Keratinocyte (primary cell): Measurements from ENCODE around the gene LAT. TPM values are rescaled to one million over a fixed set of nuclear protein-coding genes. Genes with fewer than 3 reads are reported as not detected.
"Not testable (repeated sequence)": the region's sequence is repeated elsewhere in the genome, so short reads cannot be mapped to it uniquely, and the experiment has no call there.

Source experiments
- DNase-seq: peaks from one replicate; pipeline ENCODE4 v3.0.0-alpha.2; 2011; ENCODE audit warnings: low read depth, missing footprints, low spot score
- FAIRE-seq: peaks from 2 replicates; lab custom pipeline; 2011; peaks lifted over from hg19 to GRCh38; lab: Jason Lieb, UNC
- H2AFZ ChIP-seq: 2 replicates; pipeline ENCODE4 v1.6.0; 2012; ENCODE audit warnings: low read length, control low read depth, inconsistent platforms; ENCODE audit not compliant: control insufficient read depth
- H3K27ac ChIP-seq: 2 replicates; pipeline ENCODE4 v1.5.1; 2011; ENCODE audit warnings: low read length; ENCODE audit not compliant: control insufficient read depth, insufficient read depth
- H3K27me3 ChIP-seq: 3 replicates; pipeline ENCODE4 v1.6.0; 2011; ENCODE audit warnings: low read length; ENCODE audit not compliant: control insufficient read depth, insufficient read depth; ENCODE audit errors: extremely low read depth
- H3K36me3 ChIP-seq, 2 experiments: 2 replicates in 1 of 2; 3 replicates in 1 of 2; pipeline ENCODE4 v1.5.1; 2011; ENCODE audit warnings: low read length in 2 of 2, mild to moderate bottlenecking in 1 of 2; ENCODE audit not compliant: control insufficient read depth in 2 of 2, insufficient read depth in 2 of 2; ENCODE audit errors: extremely low read depth in 1 of 2
- H3K4me1 ChIP-seq: 3 replicates; pipeline ENCODE4 v1.5.1; 2011; ENCODE audit warnings: low read length; ENCODE audit not compliant: control insufficient read depth, insufficient read depth; ENCODE audit errors: extremely low read depth
- H3K4me2 ChIP-seq: 3 replicates; pipeline ENCODE4 v1.6.0; 2011; ENCODE audit warnings: low read depth, low read length; ENCODE audit not compliant: control insufficient read depth, insufficient read depth; ENCODE audit errors: extremely low read depth
- H3K4me3 ChIP-seq, 3 experiments: fragments of 200-600 bp in 1 of 3; sonication (generic) in 1 of 3; 2 replicates in 2 of 3; 3 replicates in 1 of 3; pipeline ENCODE4 v1.5.1; 2011 to 2016; ENCODE audit warnings: low read length in 3 of 3, mild to moderate bottlenecking in 3 of 3, control low read depth in 2 of 3, inconsistent platforms in 1 of 3, low read depth in 1 of 3, mixed read lengths in 1 of 3, mixed run types in 1 of 3, moderate library complexity in 1 of 3; ENCODE audit not compliant: control insufficient read depth in 2 of 3, insufficient read depth in 2 of 3; ENCODE audit errors: extremely low read depth in 1 of 3
- H3K79me2 ChIP-seq: 2 replicates; pipeline ENCODE4 v1.6.0; 2012; ENCODE audit warnings: low read length; ENCODE audit not compliant: control insufficient read depth, insufficient read depth
- H3K9ac ChIP-seq: 3 replicates; pipeline ENCODE4 v1.6.0; 2011; ENCODE audit warnings: low read length; ENCODE audit not compliant: control insufficient read depth, insufficient read depth; ENCODE audit errors: extremely low read depth
- H3K9me1 ChIP-seq: 3 replicates; pipeline ENCODE4 v1.6.0; 2011; ENCODE audit warnings: low read length; ENCODE audit not compliant: control insufficient read depth, insufficient read depth; ENCODE audit errors: extremely low read depth
- H3K9me3 ChIP-seq: 2 replicates; pipeline ENCODE4 v1.5.1; 2012; ENCODE audit warnings: low read depth, low read length; ENCODE audit not compliant: control insufficient read depth
- H4K20me1 ChIP-seq: 3 replicates; pipeline ENCODE4 v1.6.0; 2011; ENCODE audit warnings: low read length; ENCODE audit not compliant: control insufficient read depth, insufficient read depth; ENCODE audit errors: extremely low read depth
- EZH2 ChIP-seq: IDR thresholded peaks from one replicate; pipeline ENCODE4 v1.6.1; 2012; ENCODE audit warnings: inconsistent platforms, mild to moderate bottlenecking, low read length, moderate library complexity
- dilution Hi-C: fragments of 300-500 bp; cut with MboI; formaldehyde crosslinking; loops from one replicate; pipeline ENCODE4 v1.7.0; 2020; ENCODE audit warnings: low sequenced_read_pairs; ENCODE audit not compliant: extremely low pct_ligation_motif_present
- polyA plus RNA-seq, 5 experiments: library from polyadenylated mRNA; depleted of rRNA in 3 of 5; stranded (reverse) in 3 of 5; stranded (forward) in 1 of 5; unstranded in 1 of 5; fragments of >200 nt; gene quantifications; 1 replicate in 1 of 5; 2 replicates in 3 of 5; 3 replicates in 1 of 5; pipeline versions ENCODE4 v1.2.1 to v1.2.3, GENCODE V29; 2011 to 2012; ENCODE audit warnings: missing spikeins in 2 of 5, low read depth in 1 of 5, low replicate concordance in 1 of 5
- TF ChIP-seq, protein P1 (sequence below), 3 experiments: IDR thresholded peaks in 1 of 3; conservative IDR thresholded peaks in 1 of 3; optimal IDR thresholded peaks in 1 of 3; 2 replicates in 2 of 3; 3 replicates in 1 of 3; pipeline versions ENCODE3 to v1.5.1; 2011; ENCODE audit warnings: low read length in 3 of 3, mild to moderate bottlenecking in 3 of 3, moderate library complexity in 2 of 3, control low read depth in 1 of 3, inconsistent platforms in 1 of 3; ENCODE audit not compliant: insufficient read depth in 2 of 3; ENCODE audit errors: extremely low read depth in 1 of 3

Gene LAT
- polyA plus RNA-seq, 1 donor (not counting 4 experiments of a cell fraction or from before 2014, with no cell fraction given) = 1.2 TPM

DNA sequence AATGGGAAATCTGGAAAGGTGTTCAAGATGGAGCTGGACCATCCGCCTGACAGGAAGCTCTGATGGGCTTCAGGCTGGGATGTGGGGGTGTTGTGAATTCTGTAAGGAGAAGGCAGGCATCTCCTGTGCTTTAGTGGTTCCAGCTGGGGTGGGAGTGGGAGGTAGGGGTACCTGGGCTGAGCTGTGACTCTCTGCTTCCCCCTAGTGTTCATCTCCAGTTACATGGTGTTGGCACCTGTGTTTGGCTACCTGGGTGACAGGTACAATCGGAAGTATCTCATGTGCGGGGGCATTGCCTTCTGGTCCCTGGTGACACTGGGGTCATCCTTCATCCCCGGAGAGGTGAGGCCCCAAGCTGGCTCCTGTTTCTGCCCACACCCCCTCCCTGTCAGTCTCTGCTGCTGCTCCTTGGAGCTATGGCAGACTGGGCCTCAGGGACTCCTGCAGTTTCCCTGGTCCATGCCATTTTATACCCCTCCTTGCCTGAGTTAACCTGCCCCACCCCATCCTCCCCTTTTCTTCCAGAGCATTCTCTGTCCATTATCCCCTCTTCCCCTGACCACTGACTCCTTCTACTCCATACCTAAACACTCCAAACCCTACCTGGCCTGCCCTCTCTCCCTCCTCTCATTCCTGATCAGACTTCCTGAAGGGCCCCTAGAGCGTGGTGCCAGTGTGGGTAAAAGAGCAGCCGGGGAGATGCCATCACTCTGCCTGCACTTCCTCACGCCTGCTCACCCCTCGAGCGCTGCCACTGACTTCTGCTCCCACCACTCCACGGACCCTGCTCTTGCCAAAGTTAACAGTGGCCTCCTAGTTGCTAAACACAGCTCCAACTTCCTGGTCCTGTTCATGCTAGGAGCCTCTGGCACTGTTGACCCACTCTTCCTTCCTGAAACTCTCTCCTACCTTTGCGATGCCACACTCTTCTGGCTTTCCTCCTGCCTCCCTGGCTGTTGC lies 6.9 kb upstream of the LAT start:
- peaks cover 20% of the 10 kb centered on the region for H3K79me2 ChIP-seq
- H4K20me1 ChIP-seq = no peaks in the 10 kb centered on the region
- H3K9me1 ChIP-seq = no peaks in the 10 kb centered on the region
- H3K4me1 ChIP-seq = peaks cover 8% of the 10 kb centered on the region
- no peaks in the 10 kb centered on the region for H3K9me3 ChIP-seq
- no peak overlapping the region for H3K4me3 ChIP-seq
- peaks cover 22 to 25% of the 10 kb centered on the region in 2 experiments for H3K36me3 ChIP-seq
- TF ChIP-seq, protein P1, sequence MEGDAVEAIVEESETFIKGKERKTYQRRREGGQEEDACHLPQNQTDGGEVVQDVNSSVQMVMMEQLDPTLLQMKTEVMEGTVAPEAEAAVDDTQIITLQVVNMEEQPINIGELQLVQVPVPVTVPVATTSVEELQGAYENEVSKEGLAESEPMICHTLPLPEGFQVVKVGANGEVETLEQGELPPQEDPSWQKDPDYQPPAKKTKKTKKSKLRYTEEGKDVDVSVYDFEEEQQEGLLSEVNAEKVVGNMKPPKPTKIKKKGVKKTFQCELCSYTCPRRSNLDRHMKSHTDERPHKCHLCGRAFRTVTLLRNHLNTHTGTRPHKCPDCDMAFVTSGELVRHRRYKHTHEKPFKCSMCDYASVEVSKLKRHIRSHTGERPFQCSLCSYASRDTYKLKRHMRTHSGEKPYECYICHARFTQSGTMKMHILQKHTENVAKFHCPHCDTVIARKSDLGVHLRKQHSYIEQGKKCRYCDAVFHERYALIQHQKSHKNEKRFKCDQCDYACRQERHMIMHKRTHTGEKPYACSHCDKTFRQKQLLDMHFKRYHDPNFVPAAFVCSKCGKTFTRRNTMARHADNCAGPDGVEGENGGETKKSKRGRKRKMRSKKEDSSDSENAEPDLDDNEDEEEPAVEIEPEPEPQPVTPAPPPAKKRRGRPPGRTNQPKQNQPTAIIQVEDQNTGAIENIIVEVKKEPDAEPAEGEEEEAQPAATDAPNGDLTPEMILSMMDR (optimal IDR thresholded peaks at IDR 0.05 in 1 of 3, IDR thresholded peaks at IDR 0.05 in 1 of 3, conservative IDR thresholded peaks at IDR 0.05 in 1 of 3; ENCODE audit: extremely low read depth in 1 of 3, insufficient read depth in 2 of 3, low read length in 3 of 3) = peak; percentile 67 to 90 (median 90)
- TF ChIP-seq EZH2 = no peak
- dilution Hi-C loops = no loop called here
- no peak for DNase-seq
- H3K27ac ChIP-seq = no peak overlapping the region
- FAIRE-seq = no peak
- H3K4me2 ChIP-seq = no peak overlapping the region
- H3K27me3 ChIP-seq = no peaks in the 10 kb centered on the region
- no peak overlapping the region for H3K9ac ChIP-seq
- H2AFZ ChIP-seq = no peak overlapping the region

DNA sequence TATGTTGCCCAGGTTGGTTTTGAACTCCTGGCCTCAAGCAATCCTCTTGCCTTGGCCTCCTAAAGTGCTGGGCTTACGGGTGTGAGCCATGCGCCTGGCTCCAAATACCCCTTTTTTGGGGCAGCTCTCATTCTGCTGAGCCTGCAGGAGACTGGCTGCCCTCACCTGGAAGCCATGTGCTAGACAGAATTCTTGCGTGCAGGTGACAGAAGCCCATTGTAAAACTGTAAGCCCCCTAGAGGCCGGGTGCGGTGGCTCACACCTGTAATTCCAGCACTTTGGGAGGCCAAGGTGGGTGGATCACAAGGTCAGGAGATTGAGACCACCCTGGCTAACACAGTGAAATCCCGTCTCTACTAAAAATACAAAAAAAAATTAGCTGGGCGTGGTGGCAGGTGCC lies 4.5 kb upstream of the LAT start:
- H3K27me3 ChIP-seq, DNase-seq, H4K20me1 ChIP-seq, H3K27ac ChIP-seq, H3K9me1 ChIP-seq, dilution Hi-C loops, H3K4me3 ChIP-seq, H3K4me2 ChIP-seq, H2AFZ ChIP-seq, H3K9me3 ChIP-seq, FAIRE-seq, H3K9ac ChIP-seq, H3K4me1 ChIP-seq: not testable (repeated sequence)
- Histone ChIP-seq H3K36me3 (peaks cover 26 to 32% of the 10 kb centered on the region in 2 experiments), H3K79me2 (peaks cover 15% of the 10 kb centered on the region)
